Measurements from ENCODE around the gene TRAP1. TPM values are rescaled to one million over a fixed set of nuclear protein-coding genes. Genes with fewer than 3 reads are reported as not detected.
"Not testable (repeated sequence)": the region's sequence is repeated elsewhere in the genome, so short reads cannot be mapped to it uniquely, and the experiment has no call there.

The TRAP1 gene
- total RNA-seq, 1 donor from 2014 or later = 67.0 TPM

DNA sequence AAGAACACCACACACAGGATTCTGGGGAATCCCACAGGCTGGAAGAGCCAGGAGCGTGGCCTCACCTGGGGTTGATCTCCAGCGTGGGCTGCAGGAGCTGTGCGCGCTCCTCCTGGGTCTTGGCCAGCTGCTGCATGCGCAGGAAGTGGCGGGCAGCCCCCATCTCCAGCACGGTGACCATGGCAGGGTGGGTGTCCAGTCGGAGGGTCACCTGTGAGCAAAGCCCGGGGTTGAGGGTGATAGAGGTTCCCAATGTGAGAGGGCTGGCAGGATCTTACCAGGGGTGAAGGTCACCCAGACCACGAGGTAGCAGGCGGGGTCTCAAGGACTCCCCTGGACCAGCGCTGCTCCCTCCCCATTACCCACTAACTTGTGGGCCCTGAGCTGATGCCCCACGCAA lies 55.4 kb downstream of the TRAP1 start:
- TF ChIP-seq, protein P1, sequence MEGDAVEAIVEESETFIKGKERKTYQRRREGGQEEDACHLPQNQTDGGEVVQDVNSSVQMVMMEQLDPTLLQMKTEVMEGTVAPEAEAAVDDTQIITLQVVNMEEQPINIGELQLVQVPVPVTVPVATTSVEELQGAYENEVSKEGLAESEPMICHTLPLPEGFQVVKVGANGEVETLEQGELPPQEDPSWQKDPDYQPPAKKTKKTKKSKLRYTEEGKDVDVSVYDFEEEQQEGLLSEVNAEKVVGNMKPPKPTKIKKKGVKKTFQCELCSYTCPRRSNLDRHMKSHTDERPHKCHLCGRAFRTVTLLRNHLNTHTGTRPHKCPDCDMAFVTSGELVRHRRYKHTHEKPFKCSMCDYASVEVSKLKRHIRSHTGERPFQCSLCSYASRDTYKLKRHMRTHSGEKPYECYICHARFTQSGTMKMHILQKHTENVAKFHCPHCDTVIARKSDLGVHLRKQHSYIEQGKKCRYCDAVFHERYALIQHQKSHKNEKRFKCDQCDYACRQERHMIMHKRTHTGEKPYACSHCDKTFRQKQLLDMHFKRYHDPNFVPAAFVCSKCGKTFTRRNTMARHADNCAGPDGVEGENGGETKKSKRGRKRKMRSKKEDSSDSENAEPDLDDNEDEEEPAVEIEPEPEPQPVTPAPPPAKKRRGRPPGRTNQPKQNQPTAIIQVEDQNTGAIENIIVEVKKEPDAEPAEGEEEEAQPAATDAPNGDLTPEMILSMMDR (IDR thresholded peaks at IDR 0.05) = no peak
- Histone ChIP-seq H3K36me3 (peaks cover 88% of the 10 kb centered on the region), H3K4me1 (no peaks in the 10 kb centered on the region), H3K27ac (no peak overlapping the region), H3K4me3 (no peak overlapping the region), H3K27me3 (no peaks in the 10 kb centered on the region), H3K9me3 (no peaks in the 10 kb centered on the region)
- DNase-seq (no peak), ATAC-seq (no peak)
- intact Hi-C loops (cut with DNase I) = no loop called here

DNA sequence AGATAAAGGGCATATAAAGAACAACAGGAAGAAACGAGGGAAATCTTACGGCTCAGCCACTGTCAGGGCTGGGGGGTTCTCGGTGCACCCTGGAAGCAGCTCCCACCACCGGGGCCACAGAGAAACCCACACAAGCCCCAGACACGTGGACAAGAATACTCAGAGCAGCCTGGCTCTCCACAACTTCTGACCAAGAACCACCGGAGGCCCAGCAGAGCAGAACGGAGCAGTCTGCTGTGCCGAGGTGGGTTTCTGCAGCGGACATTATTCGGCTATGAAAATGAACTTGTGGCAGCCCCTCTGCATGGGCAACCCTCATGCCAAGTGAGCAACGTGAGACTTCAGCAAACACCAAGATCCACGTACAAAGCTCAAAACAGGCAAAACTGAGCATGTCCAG lies 56.0 kb downstream of the TRAP1 start:
- H3K4me3 ChIP-seq = no peak overlapping the region
- H3K9me3 ChIP-seq = no peaks in the 10 kb centered on the region
- ATAC-seq (no peak), DNase-seq (no peak)
- H3K27me3 ChIP-seq = no peaks in the 10 kb centered on the region
- TF ChIP-seq, protein P1 (IDR thresholded peaks at IDR 0.05) = no peak
- intact Hi-C loops (cut with DNase I) = no loop called here
- no peaks in the 10 kb centered on the region for H3K4me1 ChIP-seq
- H3K36me3 ChIP-seq = peaks cover 94% of the 10 kb centered on the region
- H3K27ac ChIP-seq = no peak overlapping the region

DNA sequence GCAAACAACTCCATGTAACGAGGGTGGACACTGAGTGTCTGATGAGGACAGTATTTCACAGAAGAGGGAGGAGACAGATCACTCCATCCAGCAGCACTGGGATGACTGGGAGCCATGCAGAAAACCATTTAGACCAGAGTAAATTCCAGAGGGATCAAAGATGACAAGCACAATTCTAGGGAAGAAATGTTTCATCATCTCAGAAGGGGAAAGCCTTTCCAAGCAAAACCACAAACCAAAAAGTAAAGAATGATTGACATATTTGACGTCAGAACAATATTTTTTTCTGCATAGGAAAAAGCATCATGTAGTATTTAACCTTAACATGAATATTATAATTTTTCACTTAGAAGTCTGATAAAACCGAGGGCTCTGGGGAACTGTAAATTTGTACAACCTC lies 58.1 kb downstream of the TRAP1 start:
- H3K4me3 ChIP-seq = no peak overlapping the region
- H3K27me3 ChIP-seq = no peaks in the 10 kb centered on the region
- no peak overlapping the region for H3K27ac ChIP-seq
- no peaks in the 10 kb centered on the region for H3K4me1 ChIP-seq
- TF ChIP-seq, protein P1 (IDR thresholded peaks at IDR 0.05) = no peak
- H3K9me3 ChIP-seq = no peaks in the 10 kb centered on the region
- H3K36me3 ChIP-seq = peaks cover 79% of the 10 kb centered on the region
- intact Hi-C loops (cut with DNase I) = no loop called here
- ATAC-seq (no peak), DNase-seq (no peak)

DNA sequence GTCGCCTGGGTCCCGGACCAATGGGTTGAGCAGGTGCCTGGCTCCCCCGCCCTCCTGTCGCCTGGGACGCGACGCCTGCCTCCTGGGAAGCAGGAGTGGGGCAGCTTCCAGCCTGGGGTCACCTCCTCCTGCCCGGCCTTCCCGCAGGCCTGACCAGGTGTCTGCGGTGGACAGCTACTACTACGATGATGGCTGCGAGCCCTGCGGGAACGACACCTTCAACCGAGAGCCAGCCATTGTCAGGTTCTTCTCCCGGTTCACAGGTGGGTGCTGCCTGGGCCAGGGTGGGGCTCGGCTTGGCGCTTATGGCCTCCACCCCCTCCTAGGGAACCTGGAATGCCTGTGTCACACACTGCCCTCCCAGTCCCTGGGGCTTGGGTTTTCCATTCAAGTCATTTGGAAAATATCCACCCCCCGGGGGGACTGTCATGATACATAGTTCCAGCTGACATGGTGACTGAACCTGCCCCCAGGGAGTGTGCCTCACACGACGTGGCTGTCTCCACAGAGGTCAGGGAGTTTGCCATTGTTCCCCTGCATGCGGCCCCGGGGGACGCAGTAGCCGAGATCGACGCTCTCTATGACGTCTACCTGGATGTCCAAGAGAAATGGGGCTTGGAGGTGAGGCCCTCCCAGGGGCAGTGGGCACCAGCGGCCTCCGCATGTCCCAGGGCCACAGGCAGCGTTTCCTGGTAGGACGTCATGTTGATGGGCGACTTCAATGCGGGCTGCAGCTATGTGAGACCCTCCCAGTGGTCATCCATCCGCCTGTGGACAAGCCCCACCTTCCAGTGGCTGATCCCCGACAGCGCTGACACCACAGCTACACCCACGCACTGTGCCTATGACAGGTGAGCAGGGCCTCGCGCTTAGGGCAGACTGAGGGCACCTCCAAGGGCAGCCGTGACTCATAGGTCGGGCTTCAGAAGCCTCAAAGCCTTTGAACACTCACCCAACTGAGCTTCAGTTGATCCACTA lies 60.5 kb downstream of the TRAP1 start:
- H3K9me3 ChIP-seq = no peaks in the 10 kb centered on the region
- peaks cover 57% of the 10 kb centered on the region for H3K36me3 ChIP-seq
- H3K27me3 ChIP-seq = no peaks in the 10 kb centered on the region
- intact Hi-C loops (cut with DNase I) = no loop called here
- ATAC-seq = no peak
- no peaks in the 10 kb centered on the region for H3K4me1 ChIP-seq
- TF ChIP-seq, protein P1 (IDR thresholded peaks at IDR 0.05) = no peak
- peak; percentile 43 for DNase-seq
- H3K27ac ChIP-seq = no peak overlapping the region
- no peak overlapping the region for H3K4me3 ChIP-seq

DNA sequence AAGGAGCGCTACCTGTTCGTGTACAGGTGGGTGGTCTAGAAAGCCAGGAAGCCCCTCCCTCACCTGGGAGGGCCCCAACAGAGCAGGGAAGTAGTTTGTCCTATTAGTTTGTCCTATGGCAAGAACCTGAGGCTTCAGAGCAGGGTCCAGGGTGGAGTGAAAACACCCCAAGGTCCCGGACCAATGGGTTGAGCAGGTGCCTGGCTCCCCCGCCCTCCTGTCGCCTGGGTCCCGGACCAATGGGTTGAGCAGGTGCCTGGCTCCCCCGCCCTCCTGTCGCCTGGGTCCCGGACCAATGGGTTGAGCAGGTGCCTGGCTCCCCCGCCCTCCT lies 61.2 kb downstream of the TRAP1 start:
- DNase-seq; H3K4me1 ChIP-seq; H3K27me3 ChIP-seq; H3K9me3 ChIP-seq; H3K4me3 ChIP-seq; H3K27ac ChIP-seq; intact Hi-C loops (cut with DNase I); ATAC-seq: not testable (repeated sequence)
- peaks cover 55% of the 10 kb centered on the region for H3K36me3 ChIP-seq

DNA sequence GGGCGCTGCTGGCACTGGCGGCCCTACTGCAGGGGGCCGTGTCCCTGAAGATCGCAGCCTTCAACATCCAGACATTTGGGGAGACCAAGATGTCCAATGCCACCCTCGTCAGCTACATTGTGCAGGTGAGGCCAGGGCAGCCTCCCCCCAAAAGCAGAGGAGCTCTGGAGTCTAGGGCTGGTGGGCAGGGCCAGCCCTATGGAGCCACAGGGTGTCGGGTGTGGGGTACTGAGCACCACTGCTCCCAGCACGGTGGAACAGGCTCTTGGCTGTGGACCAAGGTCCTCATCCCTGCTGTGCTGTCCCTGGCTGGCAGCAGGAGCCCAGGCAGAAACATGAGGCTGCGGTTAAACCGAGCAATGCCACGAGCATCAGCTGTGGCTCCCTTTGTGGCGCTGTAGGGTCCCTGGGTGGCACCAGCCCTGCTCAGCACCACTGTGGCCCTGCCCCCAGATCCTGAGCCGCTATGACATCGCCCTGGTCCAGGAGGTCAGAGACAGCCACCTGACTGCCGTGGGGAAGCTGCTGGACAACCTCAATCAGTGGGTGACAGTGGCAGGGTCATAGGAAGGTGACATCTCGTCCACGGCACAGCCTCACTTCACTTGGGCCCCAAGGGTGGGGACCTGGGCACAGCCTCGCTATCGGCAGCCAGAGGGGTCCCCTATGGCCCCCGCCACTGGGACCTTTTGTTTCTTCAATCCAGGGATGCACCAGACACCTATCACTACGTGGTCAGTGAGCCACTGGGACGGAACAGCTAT lies 61.7 kb downstream of the TRAP1 start:
- TF ChIP-seq, protein P1 (IDR thresholded peaks at IDR 0.05) = no peak
- no peak for ATAC-seq
- H3K36me3 ChIP-seq = peaks cover 49% of the 10 kb centered on the region

More for the DNA sequence above, 61.7 kb downstream of the TRAP1 start:
- no peaks in the 10 kb centered on the region for H3K4me1 ChIP-seq
- DNase-seq = peak; percentile 59
- no peaks in the 10 kb centered on the region for H3K9me3 ChIP-seq
- H3K27ac ChIP-seq = no peak overlapping the region
- no peak overlapping the region for H3K4me3 ChIP-seq
- intact Hi-C loops (cut with DNase I) = no loop called here
- H3K27me3 ChIP-seq = no peaks in the 10 kb centered on the region
